WTC11 (cell line): Measurements from ENCODE around the gene ROS1.
A peak's percentile ranks its signal among the peaks of the same experiment; 100 is the strongest.

ENCODE experiments used
- ARID4B ChIP-seq: sonication (generic); formaldehyde crosslinking; IDR thresholded peaks from 2 replicates; pipeline ENCODE4 v1.8.0; 2023; ENCODE audit warnings: missing genetic modification reagents, mild to moderate bottlenecking, borderline replicate concordance
- CTCF ChIP-seq: fragments of 200-600 bp; IDR thresholded peaks from 2 replicates; pipeline ENCODE4 v1.8.0; 2022; ENCODE audit warnings: antibody characterized with exemption
- GRHL2 ChIP-seq: fragments of 250-450 bp; sonication (Bioruptor Pico); IDR thresholded peaks from 2 replicates; pipeline ENCODE4 v1.8.0; 2022; ENCODE audit warnings: mild to moderate bottlenecking, moderate library complexity; ENCODE audit not compliant: insufficient replicate concordance, severe bottlenecking
- MLX ChIP-seq: sonication (generic); formaldehyde crosslinking; IDR thresholded peaks from 2 replicates; pipeline ENCODE4 v1.8.1; 2023; ENCODE audit warnings: mild to moderate bottlenecking, missing genetic modification reagents, moderate library complexity
- MXD4 ChIP-seq: fragments of 250-450 bp; sonication (Bioruptor Pico); IDR thresholded peaks from 2 replicates; pipeline ENCODE4 v1.8.0; 2021; ENCODE audit warnings: mild to moderate bottlenecking, moderate library complexity, borderline replicate concordance
- NFYB ChIP-seq: sonication (generic); formaldehyde crosslinking; conservative IDR thresholded peaks from 2 replicates; pipeline ENCODE4 v1.8.0; 2022; ENCODE audit warnings: low read depth, missing genetic modification reagents
- TEAD4 ChIP-seq: sonication (generic); formaldehyde crosslinking; IDR thresholded peaks from 2 replicates; pipeline ENCODE4 v1.8.0; 2022; ENCODE audit warnings: mild to moderate bottlenecking, missing genetic modification reagents
- ZNF232 ChIP-seq: sonication (generic); formaldehyde crosslinking; IDR thresholded peaks from 2 replicates; pipeline ENCODE4 v1.8.0; 2022; ENCODE audit warnings: mild to moderate bottlenecking, missing genetic modification reagents
- ZNF263 ChIP-seq: sonication (generic); formaldehyde crosslinking; IDR thresholded peaks from 2 replicates; pipeline ENCODE4 v1.8.1; 2022; ENCODE audit warnings: low read depth, mild to moderate bottlenecking, moderate library complexity, missing genetic modification reagents
- ZNF317 ChIP-seq: sonication (generic); formaldehyde crosslinking; IDR thresholded peaks from 2 replicates; pipeline ENCODE4 v1.8.1; 2023; ENCODE audit warnings: low read depth, mild to moderate bottlenecking, moderate library complexity, missing genetic modification reagents, borderline replicate concordance
- ZNF396 ChIP-seq: fragments of 250-450 bp; sonication (Bioruptor Pico); IDR thresholded peaks from 2 replicates; pipeline ENCODE4 v1.8.0; 2021; ENCODE audit warnings: mild to moderate bottlenecking, moderate library complexity, borderline replicate concordance

GRCh38 chr6:117352466-117353081, 73.2 kb downstream of the ROS1 start:
- TF ChIP-seq CTCF (peak; percentile 29), TEAD4 (no peak), NFYB (CRISPR knock-in tag) (no peak), GRHL2 (no peak), ZNF396 (CRISPR knock-in tag) (no peak), MXD4 (CRISPR knock-in tag) (no peak), ARID4B (CRISPR knock-in tag) (no peak), ZNF263 (CRISPR knock-in tag) (no peak), ZNF317 (CRISPR knock-in tag) (no peak), MLX (CRISPR knock-in tag) (no peak), ZNF232 (no peak)
